H9 (cell line): Measurements from ENCODE around the gene OR56A4. TPM values are rescaled to one million over a fixed set of nuclear protein-coding genes. Genes with fewer than 3 reads are reported as not detected.
"Not testable (repeated sequence)": the region's sequence is repeated elsewhere in the genome, so short reads cannot be mapped to it uniquely, and the experiment has no call there.

Source experiments
- DNase-seq: peaks from one replicate; pipeline ENCODE4 v3.0.0-alpha.2; 2017
- H2AFZ ChIP-seq: one replicate; pipeline ENCODE4 v1.6.1; 2013; ENCODE audit warnings: mild to moderate bottlenecking, low read length, control low read depth, moderate library complexity
- H2AK5ac ChIP-seq: 2 replicates; pipeline ENCODE4 v1.6.1; 2013; ENCODE audit warnings: low read length, control low read depth, mixed read lengths; ENCODE audit not compliant: insufficient read length
- H2BK120ac ChIP-seq: one replicate; pipeline ENCODE4 v1.6.1; 2013; ENCODE audit warnings: low read depth, mild to moderate bottlenecking, low read length, control low read depth, inconsistent platforms; ENCODE audit not compliant: poor library complexity, severe bottlenecking
- H2BK12ac ChIP-seq: 2 replicates; pipeline ENCODE4 v1.6.1; 2013; ENCODE audit warnings: low read length, control low read depth, mixed read lengths, low read depth; ENCODE audit not compliant: insufficient read length
- H2BK15ac ChIP-seq: 2 replicates; pipeline ENCODE4 v1.6.1; 2013; ENCODE audit warnings: low read depth, low read length, control low read depth
- H2BK20ac ChIP-seq: one replicate; pipeline ENCODE4 v1.6.1; 2013; ENCODE audit warnings: low read depth, mild to moderate bottlenecking, low read length, control low read depth, inconsistent platforms; ENCODE audit not compliant: poor library complexity, severe bottlenecking
- H2BK5ac ChIP-seq: 2 replicates; pipeline ENCODE4 v1.6.1; 2013; ENCODE audit warnings: low read length, control low read depth, mixed read lengths; ENCODE audit not compliant: insufficient read length
- H3K14ac ChIP-seq: 2 replicates; pipeline ENCODE4 v1.6.1; 2013; ENCODE audit warnings: low read length, control low read depth; ENCODE audit not compliant: insufficient read depth
- H3K18ac ChIP-seq: 2 replicates; pipeline ENCODE4 v1.6.1; 2013; ENCODE audit warnings: low read depth, mild to moderate bottlenecking, mixed read lengths, low read length, control low read depth; ENCODE audit not compliant: insufficient read length
- H3K23ac ChIP-seq: 2 replicates; pipeline ENCODE4 v1.6.1; 2013; ENCODE audit warnings: low read length, control low read depth, mixed read lengths, low read depth; ENCODE audit not compliant: insufficient read length
- H3K23me2 ChIP-seq: 2 replicates; pipeline ENCODE4 v1.6.1; 2013; ENCODE audit warnings: low read depth, mild to moderate bottlenecking, mixed read lengths, low read length, control low read depth; ENCODE audit not compliant: insufficient read length, poor library complexity, severe bottlenecking
- H3K27ac ChIP-seq: 2 replicates; pipeline ENCODE4 v1.5.1; 2013; ENCODE audit warnings: low read length, control low read depth, mixed read lengths, low read depth; ENCODE audit not compliant: insufficient read length
- H3K27me3 ChIP-seq: 2 replicates; pipeline ENCODE4 v1.6.1; 2013; ENCODE audit warnings: low read length, control low read depth, inconsistent platforms; ENCODE audit not compliant: insufficient read depth
- H3K4ac ChIP-seq: 2 replicates; pipeline ENCODE4 v1.6.1; 2013; ENCODE audit warnings: low read depth, mild to moderate bottlenecking, control low read depth, inconsistent platforms, low read length, moderate library complexity
- H3K4me1 ChIP-seq: 2 replicates; pipeline ENCODE4 v1.6.1; 2013; ENCODE audit warnings: low read length, control low read depth, inconsistent platforms; ENCODE audit not compliant: insufficient read depth
- H3K4me2 ChIP-seq: 2 replicates; pipeline ENCODE4 v1.6.1; 2013; ENCODE audit warnings: low read length, control low read depth, mixed read lengths; ENCODE audit not compliant: insufficient read length, insufficient read depth
- H3K56ac ChIP-seq: 2 replicates; pipeline ENCODE4 v1.6.1; 2013; ENCODE audit warnings: low read depth, mild to moderate bottlenecking, mixed read lengths, low read length, control low read depth; ENCODE audit not compliant: insufficient read length
- H3K79me1 ChIP-seq: 2 replicates; pipeline ENCODE4 v1.6.1; 2013; ENCODE audit warnings: low read depth, mild to moderate bottlenecking, moderate library complexity, low read length, control low read depth, inconsistent platforms; ENCODE audit not compliant: insufficient read depth, poor library complexity, severe bottlenecking
- H3K79me2 ChIP-seq: 2 replicates; pipeline ENCODE4 v1.6.1; 2013; ENCODE audit warnings: low read length, control low read depth, inconsistent platforms; ENCODE audit not compliant: insufficient read depth
- H3K9ac ChIP-seq: 2 replicates; pipeline ENCODE4 v1.6.1; 2013; ENCODE audit warnings: low read length, control low read depth, mixed read lengths; ENCODE audit not compliant: insufficient read length; ENCODE audit errors: extremely low read depth
- H3K9me3 ChIP-seq: one replicate; pipeline ENCODE4 v1.6.1; 2013; ENCODE audit warnings: low read depth, low read length, inconsistent platforms; ENCODE audit not compliant: control insufficient read depth
- H3T11ph ChIP-seq: one replicate; pipeline ENCODE4 v1.6.1; 2013; ENCODE audit warnings: mild to moderate bottlenecking, low read length, control low read depth, inconsistent platforms
- H4K20me1 ChIP-seq: one replicate; pipeline ENCODE4 v1.6.1; 2013; ENCODE audit not compliant: control insufficient read depth, insufficient read length, insufficient read depth
- H4K5ac ChIP-seq: 2 replicates; pipeline ENCODE4 v1.6.1; 2013; ENCODE audit warnings: low read depth, mild to moderate bottlenecking, mixed read lengths, low read length, control low read depth; ENCODE audit not compliant: insufficient read length
- H4K8ac ChIP-seq: replicated peaks from 2 replicates; pipeline ENCODE4 v1.6.1; 2013; ENCODE audit warnings: low read length, control low read depth, mixed read lengths, low read depth; ENCODE audit not compliant: insufficient read length
- H4K91ac ChIP-seq: 2 replicates; pipeline ENCODE4 v1.6.1; 2013; ENCODE audit warnings: low read depth, mild to moderate bottlenecking, moderate library complexity, mixed read lengths, low read length, control low read depth; ENCODE audit not compliant: insufficient read length
- H3K27ac Mint-ChIP-seq, 3 experiments: 2 replicates in 2 of 3; 3 replicates in 1 of 3; pipeline ENCODE4 v1.8.0; 2020 to 2021; ENCODE audit warnings: mixed read lengths in 3 of 3, mild to moderate bottlenecking in 1 of 3, moderate library complexity in 1 of 3
- H3K27me3 Mint-ChIP-seq: 2 replicates; pipeline ENCODE4 v1.8.0; 2021; ENCODE audit warnings: low read depth, mild to moderate bottlenecking, moderate library complexity, mixed read lengths
- H3K36me3 Mint-ChIP-seq, 3 experiments: 2 replicates in 2 of 3; 3 replicates in 1 of 3; pipeline ENCODE4 v1.8.0; 2020 to 2021; ENCODE audit warnings: low read depth in 3 of 3, mixed read lengths in 3 of 3; ENCODE audit not compliant: insufficient read depth in 1 of 3
- H3K4me1 Mint-ChIP-seq, 2 experiments: 2 replicates each; pipeline ENCODE4 v1.8.0; 2020; ENCODE audit warnings: mixed read lengths in 2 of 2
- H3K4me3 Mint-ChIP-seq, 2 experiments: 2 replicates in 1 of 2; 3 replicates in 1 of 2; pipeline ENCODE4 v1.8.0; 2020 to 2021; ENCODE audit warnings: mild to moderate bottlenecking in 2 of 2, mixed read lengths in 2 of 2, moderate library complexity in 1 of 2
- H3K9me3 Mint-ChIP-seq, 2 experiments: 2 replicates in 1 of 2; 3 replicates in 1 of 2; pipeline ENCODE4 v1.8.0; 2020; ENCODE audit warnings: mild to moderate bottlenecking in 2 of 2, mixed read lengths in 2 of 2, moderate library complexity in 1 of 2
- WGBS: extraction: QIAGEN DNeasy Blood & Tissue Kit; methylation state at CpG from one replicate; pipeline ENCODE4 v1.1.7; 2013; ENCODE audit warnings: missing lambda C conversion rate, low lambda C conversion rate, mixed read lengths; ENCODE audit not compliant: insufficient read length; ENCODE audit errors: extremely low coverage; 5-methylcytosine and 5-hydroxymethylcytosine counted together
- total RNA-seq: library from RNA; stranded (reverse); gene quantifications from 2 replicates; pipeline ENCODE4 v1.2.1, GENCODE V29; 2021
- TF ChIP-seq, protein P1 (sequence below): fragments of 200-600 bp; sonication (generic); conservative IDR thresholded peaks from 3 replicates; pipeline ENCODE4 v1.8.0; 2021; ENCODE audit warnings: antibody characterized with exemption, mild to moderate bottlenecking

Gene OR56A4
- total RNA-seq, 1 experiment from 2014 or later, result not detected

DNA sequence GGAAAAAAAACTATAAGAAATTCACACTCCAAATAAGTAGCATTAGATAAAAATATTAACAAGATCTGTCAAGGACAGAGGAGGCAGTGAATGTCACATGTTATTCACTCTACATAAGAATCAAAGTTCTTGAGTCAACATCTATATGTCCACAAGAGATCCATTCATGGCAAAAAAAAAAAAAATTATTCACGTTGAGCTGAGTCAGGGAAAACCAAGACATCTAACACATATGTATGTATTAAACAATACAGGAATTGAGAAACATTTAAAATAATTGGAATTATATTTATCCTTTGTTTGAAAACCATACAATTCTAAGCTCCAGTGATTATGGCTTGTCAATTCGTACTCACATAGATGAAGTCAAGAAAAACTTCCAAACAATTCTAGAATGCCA, 39.8 kb downstream of the OR56A4 start:
- Histone ChIP-seq H3T11ph (no peak overlapping the region), H3K14ac (no peak overlapping the region), H4K91ac (no peak overlapping the region), H3K27me3 (no peaks in the 10 kb centered on the region), H2BK20ac (no peak overlapping the region), H3K4me2 (no peak overlapping the region), H3K4me1 (no peaks in the 10 kb centered on the region), H3K56ac (no peak overlapping the region), H3K9me3 (no peaks in the 10 kb centered on the region), H3K9ac (no peak overlapping the region), H4K8ac (no peak overlapping the region), H3K79me1 (no peaks in the 10 kb centered on the region), H2AK5ac (no peak overlapping the region), H3K18ac (no peak overlapping the region), H2BK15ac (no peak overlapping the region), H2BK120ac (no peak overlapping the region), H2AFZ (no peak overlapping the region), H3K23me2 (no peaks in the 10 kb centered on the region), H4K5ac (no peak overlapping the region), H4K20me1 (no peaks in the 10 kb centered on the region), H2BK5ac (no peak overlapping the region), H2BK12ac (no peak overlapping the region), H3K79me2 (no peaks in the 10 kb centered on the region), H3K4ac (no peak overlapping the region), H3K23ac (no peak overlapping the region), H3K27ac (no peak overlapping the region)
- no CpG with 5 or more reads among the region's 2 CpGs for WGBS
- Mint-ChIP-seq H3K9me3 (peaks cover 17 to 21% of the 10 kb centered on the region in 2 experiments), H3K4me1 (no peaks in the 10 kb centered on the region), H3K4me3 (no peak overlapping the region), H3K27ac (no peak overlapping the region), H3K27me3 (peaks cover 2% of the 10 kb centered on the region), H3K36me3 (peaks cover 0 to 15% (median 7%) of the 10 kb centered on the region in 3 experiments; a peak in 5 of 7 replicates)
- DNase-seq, result no peak
- TF ChIP-seq, protein P1, sequence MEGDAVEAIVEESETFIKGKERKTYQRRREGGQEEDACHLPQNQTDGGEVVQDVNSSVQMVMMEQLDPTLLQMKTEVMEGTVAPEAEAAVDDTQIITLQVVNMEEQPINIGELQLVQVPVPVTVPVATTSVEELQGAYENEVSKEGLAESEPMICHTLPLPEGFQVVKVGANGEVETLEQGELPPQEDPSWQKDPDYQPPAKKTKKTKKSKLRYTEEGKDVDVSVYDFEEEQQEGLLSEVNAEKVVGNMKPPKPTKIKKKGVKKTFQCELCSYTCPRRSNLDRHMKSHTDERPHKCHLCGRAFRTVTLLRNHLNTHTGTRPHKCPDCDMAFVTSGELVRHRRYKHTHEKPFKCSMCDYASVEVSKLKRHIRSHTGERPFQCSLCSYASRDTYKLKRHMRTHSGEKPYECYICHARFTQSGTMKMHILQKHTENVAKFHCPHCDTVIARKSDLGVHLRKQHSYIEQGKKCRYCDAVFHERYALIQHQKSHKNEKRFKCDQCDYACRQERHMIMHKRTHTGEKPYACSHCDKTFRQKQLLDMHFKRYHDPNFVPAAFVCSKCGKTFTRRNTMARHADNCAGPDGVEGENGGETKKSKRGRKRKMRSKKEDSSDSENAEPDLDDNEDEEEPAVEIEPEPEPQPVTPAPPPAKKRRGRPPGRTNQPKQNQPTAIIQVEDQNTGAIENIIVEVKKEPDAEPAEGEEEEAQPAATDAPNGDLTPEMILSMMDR, result no peak

DNA sequence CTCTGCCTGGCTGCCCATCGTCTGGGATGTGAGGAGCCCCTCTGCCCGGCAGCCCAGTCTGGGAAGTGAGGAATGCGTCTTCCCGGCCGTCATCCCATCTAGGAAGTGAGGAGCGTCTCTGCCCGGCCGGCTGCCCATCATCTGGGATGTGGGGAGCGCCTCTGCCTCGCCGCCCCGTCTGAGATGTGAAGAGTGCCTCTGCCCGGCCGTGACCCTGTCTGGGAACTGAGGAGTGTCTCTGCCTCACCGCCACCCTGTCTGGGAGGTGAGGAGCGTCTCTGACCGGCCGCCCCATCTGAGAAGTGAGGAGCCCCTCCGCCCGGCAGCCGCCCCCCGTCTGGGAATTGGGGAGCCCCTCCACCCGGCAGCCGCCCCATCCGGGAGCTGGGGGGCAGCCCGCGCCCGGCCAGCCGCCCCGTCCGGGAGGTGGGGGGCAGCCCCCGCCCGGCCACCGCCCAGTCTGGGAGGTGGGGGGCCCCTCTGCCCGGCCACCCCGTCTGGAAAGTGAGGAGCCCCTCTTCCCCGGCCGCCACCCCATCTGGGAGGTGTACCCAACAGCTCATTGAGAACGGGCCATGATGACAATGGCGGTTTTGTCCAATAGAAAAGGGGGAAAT, 45.9 kb downstream of the OR56A4 start:
- peaks cover 1 to 32% (median 16%) of the 10 kb centered on the region in 3 experiments; a peak in 6 of 7 replicates for H3K36me3 Mint-ChIP-seq
- DNase-seq, H3K18ac ChIP-seq, H2BK15ac ChIP-seq, H3K27me3 Mint-ChIP-seq, H3K4me2 ChIP-seq, H4K8ac ChIP-seq, H2BK20ac ChIP-seq, H2AFZ ChIP-seq, H3K4ac ChIP-seq, H3T11ph ChIP-seq, H3K27ac Mint-ChIP-seq, H3K4me1 Mint-ChIP-seq, H2BK5ac ChIP-seq, H2BK120ac ChIP-seq, H3K4me1 ChIP-seq, H2BK12ac ChIP-seq, H3K79me2 ChIP-seq, H4K5ac ChIP-seq, H3K14ac ChIP-seq, H3K56ac ChIP-seq, H3K79me1 ChIP-seq, H4K20me1 ChIP-seq, H3K27me3 ChIP-seq, H2AK5ac ChIP-seq, H3K4me3 Mint-ChIP-seq, H3K27ac ChIP-seq, H4K91ac ChIP-seq, H3K23ac ChIP-seq, H3K23me2 ChIP-seq, H3K9ac ChIP-seq, H3K9me3 ChIP-seq: not testable (repeated sequence)
- WGBS, result no CpG with 5 or more reads among the region's 40 CpGs
- H3K9me3 Mint-ChIP-seq, result peaks cover 40 to 42% of the 10 kb centered on the region in 2 experiments
